ENCODE results near the gene TTLL8. TPM values are rescaled to one million over a fixed set of nuclear protein-coding genes. Genes with fewer than 3 reads are reported as not detected.
A peak's percentile ranks its signal among the peaks of the same experiment; 100 is the strongest.

TTLL8 gene
- total RNA-seq, 1 experiment from 2014 or later, result not detected

GRCh38 chr22:50102946-50103345 is 44.8 kb upstream of the TTLL8 start:
- no peaks in the 10 kb centered on the region for H3K36me3 Mint-ChIP-seq (ENCODE audit: insufficient read depth in 1 of 3, low read depth in 3 of 3)
- H3K27ac Mint-ChIP-seq, result no peak overlapping the region
- Histone ChIP-seq H3K23ac (ENCODE audit: insufficient read length, low read depth, low read length) (no peak overlapping the region), H3K4ac (ENCODE audit: low read depth, low read length) (no peak overlapping the region), H2BK15ac (ENCODE audit: low read depth, low read length) (no peak overlapping the region), H4K20me1 (ENCODE audit: control insufficient read depth, insufficient read depth, insufficient read length) (no peaks in the 10 kb centered on the region), H2AK5ac (ENCODE audit: insufficient read length, low read length) (no peak overlapping the region), H3K23me2 (ENCODE audit: insufficient read length, low read depth, low read length, poor library complexity, severe bottlenecking) (no peaks in the 10 kb centered on the region), H2BK120ac (ENCODE audit: low read depth, low read length, poor library complexity, severe bottlenecking) (no peak overlapping the region), H3K9ac (ENCODE audit: extremely low read depth, insufficient read length, low read length) (no peak overlapping the region), H4K91ac (ENCODE audit: insufficient read length, low read depth, low read length) (no peak overlapping the region), H2BK20ac (ENCODE audit: low read depth, low read length, poor library complexity, severe bottlenecking) (no peak overlapping the region), H2BK12ac (ENCODE audit: insufficient read length, low read depth, low read length) (no peak overlapping the region), H3K14ac (ENCODE audit: insufficient read depth, low read length) (no peak overlapping the region), H2AFZ (ENCODE audit: low read length) (no peak overlapping the region), H3K79me2 (ENCODE audit: insufficient read depth, low read length) (no peaks in the 10 kb centered on the region), H3K56ac (ENCODE audit: insufficient read length, low read depth, low read length) (no peak overlapping the region), H4K8ac (replicated peaks; ENCODE audit: insufficient read length, low read depth, low read length) (no peak overlapping the region), H3K4me2 (ENCODE audit: insufficient read depth, insufficient read length, low read length) (no peak overlapping the region), H3K27ac (ENCODE audit: insufficient read length, low read depth, low read length) (no peak overlapping the region), H3K27me3 (ENCODE audit: insufficient read depth, low read length) (no peaks in the 10 kb centered on the region), H2BK5ac (ENCODE audit: insufficient read length, low read length) (no peak overlapping the region), H3K79me1 (ENCODE audit: insufficient read depth, low read depth, low read length, poor library complexity, severe bottlenecking) (no peaks in the 10 kb centered on the region), H3K9me3 (ENCODE audit: control insufficient read depth, low read depth, low read length) (no peaks in the 10 kb centered on the region), H3T11ph (ENCODE audit: low read length) (no peak overlapping the region), H3K4me1 (ENCODE audit: insufficient read depth, low read length) (no peaks in the 10 kb centered on the region), H4K5ac (ENCODE audit: insufficient read length, low read depth, low read length) (no peak overlapping the region), H3K18ac (ENCODE audit: insufficient read length, low read depth, low read length) (no peak overlapping the region)
- peaks cover 14% of the 10 kb centered on the region for H3K27me3 Mint-ChIP-seq (ENCODE audit: low read depth)
- no peak overlapping the region for H3K4me3 Mint-ChIP-seq
- no peaks in the 10 kb centered on the region; a peak in 1 of 5 replicates for H3K9me3 Mint-ChIP-seq
- H3K4me1 Mint-ChIP-seq, result no peaks in the 10 kb centered on the region
- WGBS (ENCODE audit: extremely low coverage, insufficient read length, low lambda C conversion rate), result no CpG with 5 or more reads among the region's 11 CpGs
- TF ChIP-seq CTCF (conservative IDR thresholded peaks at IDR 0.05), result 0 out of 3 replicates have a peak, but pooled peaks have one; percentile 20
- DNase-seq, result no peak
